HG03521 (cell line): Measurements from ENCODE around the gene USP48.

Source experiments
- ATAC-seq: cut with Tn5 transposase; IDR thresholded peaks from one replicate; pipeline ENCODE4 v1.9.1; 2021; ENCODE audit warnings: mild to moderate bottlenecking, moderate library complexity; ENCODE audit not compliant: unreplicated experiment

USP48 gene

DNA sequence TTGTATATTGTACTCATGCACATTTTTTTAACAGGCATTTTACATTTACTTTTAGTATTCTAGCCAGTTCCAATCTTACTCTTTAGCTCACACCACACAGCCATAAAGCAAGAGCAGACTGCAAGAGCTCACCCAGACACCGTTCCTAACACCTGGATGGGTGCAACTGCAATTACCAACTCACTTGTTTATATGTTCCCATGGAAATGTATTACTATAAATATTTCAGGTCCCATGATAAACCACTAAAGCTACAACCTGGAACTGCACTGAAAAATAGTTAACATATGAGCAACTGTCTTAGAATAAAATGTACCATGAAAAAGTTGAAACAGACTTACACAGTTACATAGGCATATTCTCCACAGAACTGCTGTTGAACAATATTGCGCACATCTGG lies 30.8 kb downstream of the USP48 start:
- ATAC-seq: no peak

GRCh38 chr1:21751281-21751680 lies 31.7 kb downstream of the USP48 start:
- ATAC-seq: no peak

DNA sequence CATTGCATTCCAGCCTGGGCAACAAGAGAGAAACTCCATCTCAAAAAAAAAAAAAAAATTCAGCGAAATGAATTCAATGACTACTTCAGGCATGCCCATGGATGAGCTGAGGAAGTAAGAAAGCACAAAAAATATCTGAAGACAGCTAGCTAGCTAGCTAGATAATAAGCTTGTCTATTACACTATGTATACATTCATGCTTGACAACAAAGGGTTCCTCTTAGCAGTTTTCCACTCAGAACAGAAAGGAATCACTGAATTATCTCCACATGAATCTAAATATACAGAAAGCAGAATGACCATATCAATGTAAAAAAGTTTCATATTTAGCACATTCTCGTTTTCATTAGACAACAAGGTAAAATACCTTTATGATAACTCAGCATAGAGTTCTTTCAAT lies 32.1 kb downstream of the USP48 start:
- ATAC-seq: no peak

DNA sequence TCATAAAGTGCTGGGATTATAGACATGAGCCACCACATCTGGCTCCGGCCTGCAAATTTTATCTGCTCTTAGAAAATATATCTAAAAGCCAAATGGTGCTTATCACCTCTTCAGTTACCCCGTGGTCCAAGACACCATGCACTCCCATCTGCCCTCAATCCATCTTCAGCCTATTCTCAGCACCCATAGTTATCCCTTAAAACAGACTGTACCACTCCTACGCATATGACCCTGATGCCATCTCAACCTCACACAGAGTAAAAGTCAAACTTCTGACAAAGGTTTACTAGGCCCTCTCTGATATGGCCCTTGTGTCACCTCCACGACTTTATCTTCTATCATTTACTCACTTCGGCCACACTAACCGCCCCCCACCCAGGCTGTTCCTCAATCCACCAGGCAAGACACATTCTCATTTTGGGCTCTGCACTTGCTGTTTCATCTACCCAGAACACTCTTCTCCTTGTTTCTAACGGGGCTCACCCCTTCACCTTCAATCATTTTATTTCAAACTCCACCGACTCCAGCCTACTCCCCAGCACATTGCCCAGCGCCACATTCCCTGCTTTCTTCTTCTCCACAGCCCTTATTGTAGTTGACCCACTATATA lies 33.0 kb downstream of the USP48 start:
- ATAC-seq: no peak

- ATAC-seq: no peak
Measured at GRCh38 chr1:21749109-21749508, 33.8 kb downstream of the USP48 start.

GRCh38 chr1:21743476-21743875 lies 39.5 kb downstream of the USP48 start:
- ATAC-seq: no peak

DNA sequence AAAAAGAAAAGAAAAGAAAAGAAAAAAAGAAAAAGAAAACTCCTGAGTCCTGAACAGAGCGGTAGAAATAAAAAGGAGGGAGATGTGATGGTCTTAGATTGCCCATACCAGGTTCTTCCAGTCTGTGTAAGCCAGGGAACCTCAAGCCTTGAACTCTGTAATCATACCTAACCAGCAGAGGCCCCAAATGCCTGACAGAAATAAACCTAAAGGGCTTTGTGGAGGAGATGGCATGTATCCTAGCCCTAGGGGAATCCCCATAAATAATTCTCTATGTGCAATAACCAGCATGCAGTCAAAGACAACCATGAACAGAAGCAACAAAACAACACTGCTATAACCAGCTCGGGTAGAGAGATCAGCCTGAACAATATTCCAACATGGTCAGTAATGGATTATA lies 40.4 kb downstream of the USP48 start:
- ATAC-seq: no peak

- ATAC-seq: no peak
Measured at GRCh38 chr1:21741206-21741605, 41.7 kb downstream of the USP48 start.

GRCh38 chr1:21736876-21737275 lies 46.1 kb downstream of the USP48 start:
- no peak for ATAC-seq

GRCh38 chr1:21736011-21736410 lies 46.9 kb downstream of the USP48 start:
- no peak for ATAC-seq

DNA sequence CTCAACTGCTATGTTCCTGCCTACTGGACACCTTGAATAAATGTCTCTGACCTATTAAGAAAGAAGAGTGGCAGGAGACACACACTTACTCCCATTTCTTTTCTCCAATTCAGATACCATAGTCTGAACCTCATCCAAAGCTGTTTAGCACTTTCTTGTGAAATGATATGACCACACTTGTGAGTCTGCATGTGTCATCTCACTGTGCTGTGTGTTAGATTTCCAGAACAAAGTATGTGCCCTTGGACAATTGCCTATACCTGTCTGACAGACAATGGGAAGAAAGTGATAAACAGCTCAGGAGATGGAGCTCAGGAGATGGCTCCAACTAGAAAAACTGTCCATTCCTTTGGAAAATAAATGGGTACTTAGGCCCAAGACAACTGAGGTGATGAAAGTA lies 48.4 kb downstream of the USP48 start:
- ATAC-seq: no peak

DNA sequence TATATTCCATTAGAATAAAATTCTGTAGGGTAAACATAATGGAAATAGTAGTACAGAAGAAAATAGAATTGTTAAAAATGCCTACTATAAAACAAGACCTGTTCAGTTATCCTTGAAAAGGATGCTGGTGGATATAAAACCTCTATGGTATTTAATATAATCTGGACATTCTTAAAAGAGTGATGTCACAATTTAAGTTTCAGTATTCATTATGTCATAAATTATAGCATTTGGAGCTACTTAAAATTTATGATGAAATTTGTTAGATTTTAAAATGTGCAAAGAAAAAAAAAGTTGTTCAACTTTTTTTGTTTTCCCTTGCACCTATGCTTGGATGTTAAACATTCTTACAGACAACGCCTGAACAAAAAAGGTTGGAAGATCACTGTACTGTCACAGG lies 50.3 kb downstream of the USP48 start:
- no peak for ATAC-seq

- ATAC-seq: no peak
Measured at GRCh38 chr1:21725748-21726392, 57.1 kb downstream of the USP48 start.

- no peak for ATAC-seq
Measured at GRCh38 chr1:21724570-21724969, 58.4 kb downstream of the USP48 start.

GRCh38 chr1:21724098-21724497 lies 58.9 kb downstream of the USP48 start:
- no peak for ATAC-seq

GRCh38 chr1:21721295-21721985 lies 61.5 kb downstream of the USP48 start:
- ATAC-seq: no peak

DNA sequence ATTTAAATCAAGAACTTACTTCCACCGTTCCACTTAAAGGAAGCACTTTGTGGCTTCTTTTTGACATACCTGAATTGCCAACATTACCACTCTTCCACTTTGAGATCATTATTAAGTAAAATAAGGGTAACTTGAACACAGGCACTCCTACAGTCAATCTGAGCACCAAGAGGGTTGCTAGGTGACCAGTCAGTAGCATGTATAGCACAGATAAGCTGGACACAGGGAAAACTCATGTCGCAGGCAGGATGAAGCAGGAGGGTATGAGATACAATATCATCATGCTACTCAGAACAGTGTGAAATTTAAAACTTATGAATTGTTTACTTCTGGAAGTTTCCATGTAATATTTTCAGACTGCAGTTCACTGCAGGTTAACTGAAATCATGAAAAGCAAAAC lies 66.8 kb downstream of the USP48 start:
- no peak for ATAC-seq

- no peak for ATAC-seq
Measured at GRCh38 chr1:21707891-21708290, 75.1 kb downstream of the USP48 start.

- no peak for ATAC-seq
Measured at GRCh38 chr1:21707086-21707840, 75.7 kb downstream of the USP48 start.

DNA sequence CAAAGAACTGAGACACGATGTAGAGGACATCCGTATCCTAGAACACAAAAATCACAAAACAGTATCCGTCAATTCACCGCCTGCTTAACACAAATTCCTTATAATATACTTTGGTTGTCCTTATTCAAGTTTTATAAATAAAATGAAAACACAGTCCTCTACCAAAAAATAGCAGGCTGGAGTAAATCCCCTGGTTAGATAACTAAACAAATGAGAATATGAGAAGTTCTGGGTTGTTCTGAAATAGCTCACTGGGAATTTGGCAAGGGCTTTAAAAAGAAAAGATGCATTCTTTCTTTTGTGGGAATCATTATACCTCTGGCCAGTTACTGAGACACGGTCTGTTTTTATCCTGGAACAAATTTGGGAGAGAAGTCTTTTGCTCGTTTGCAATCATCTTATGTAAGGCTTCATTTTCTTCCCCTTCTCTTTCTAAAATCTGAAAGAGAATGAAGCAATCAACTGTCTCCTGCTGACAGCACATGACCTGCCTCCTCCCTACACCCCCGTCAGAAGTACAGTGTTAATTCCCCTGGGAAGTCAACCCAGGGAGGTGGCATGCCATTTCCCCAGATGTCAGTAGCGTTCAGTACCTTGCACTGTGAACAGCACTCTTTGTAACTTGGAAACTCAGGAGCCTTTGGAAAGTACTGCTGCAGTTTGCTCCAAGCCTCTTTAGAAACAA lies 76.7 kb downstream of the USP48 start:
- no peak for ATAC-seq

- ATAC-seq: no peak
Measured at GRCh38 chr1:21705303-21705980, 77.5 kb downstream of the USP48 start.
